GM12872 (cell line): ENCODE data around the gene ZNF750.

Source experiments
- TF ChIP-seq, protein P1 (sequence below): IDR thresholded peaks from 3 replicates; pipeline ENCODE4 v1.5.1; 2011; ENCODE audit warnings: low read depth, mild to moderate bottlenecking, low read length, moderate library complexity; ENCODE audit not compliant: insufficient read depth

The ZNF750 gene

DNA sequence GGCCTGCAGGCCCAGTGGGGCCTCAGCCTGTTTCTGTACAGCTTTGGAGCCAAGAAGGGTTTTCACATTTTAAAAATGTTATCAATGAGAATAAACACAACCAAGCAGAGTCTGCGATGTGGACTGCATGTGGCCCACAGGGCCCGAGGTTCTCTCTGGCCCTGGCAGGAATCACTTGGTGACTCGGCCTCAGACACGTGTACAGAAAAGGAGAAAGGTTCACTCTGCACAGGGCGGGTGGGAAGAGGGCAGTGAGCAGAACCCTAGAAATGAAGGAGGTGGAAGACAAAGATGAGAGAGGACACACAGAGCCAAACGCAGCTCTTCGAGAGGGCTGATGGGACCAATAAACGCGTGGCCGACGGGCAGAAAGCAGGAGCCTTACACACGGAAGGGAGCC, 11.6 kb upstream of the ZNF750 start:
- TF ChIP-seq, protein P1, sequence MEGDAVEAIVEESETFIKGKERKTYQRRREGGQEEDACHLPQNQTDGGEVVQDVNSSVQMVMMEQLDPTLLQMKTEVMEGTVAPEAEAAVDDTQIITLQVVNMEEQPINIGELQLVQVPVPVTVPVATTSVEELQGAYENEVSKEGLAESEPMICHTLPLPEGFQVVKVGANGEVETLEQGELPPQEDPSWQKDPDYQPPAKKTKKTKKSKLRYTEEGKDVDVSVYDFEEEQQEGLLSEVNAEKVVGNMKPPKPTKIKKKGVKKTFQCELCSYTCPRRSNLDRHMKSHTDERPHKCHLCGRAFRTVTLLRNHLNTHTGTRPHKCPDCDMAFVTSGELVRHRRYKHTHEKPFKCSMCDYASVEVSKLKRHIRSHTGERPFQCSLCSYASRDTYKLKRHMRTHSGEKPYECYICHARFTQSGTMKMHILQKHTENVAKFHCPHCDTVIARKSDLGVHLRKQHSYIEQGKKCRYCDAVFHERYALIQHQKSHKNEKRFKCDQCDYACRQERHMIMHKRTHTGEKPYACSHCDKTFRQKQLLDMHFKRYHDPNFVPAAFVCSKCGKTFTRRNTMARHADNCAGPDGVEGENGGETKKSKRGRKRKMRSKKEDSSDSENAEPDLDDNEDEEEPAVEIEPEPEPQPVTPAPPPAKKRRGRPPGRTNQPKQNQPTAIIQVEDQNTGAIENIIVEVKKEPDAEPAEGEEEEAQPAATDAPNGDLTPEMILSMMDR = no peak

DNA sequence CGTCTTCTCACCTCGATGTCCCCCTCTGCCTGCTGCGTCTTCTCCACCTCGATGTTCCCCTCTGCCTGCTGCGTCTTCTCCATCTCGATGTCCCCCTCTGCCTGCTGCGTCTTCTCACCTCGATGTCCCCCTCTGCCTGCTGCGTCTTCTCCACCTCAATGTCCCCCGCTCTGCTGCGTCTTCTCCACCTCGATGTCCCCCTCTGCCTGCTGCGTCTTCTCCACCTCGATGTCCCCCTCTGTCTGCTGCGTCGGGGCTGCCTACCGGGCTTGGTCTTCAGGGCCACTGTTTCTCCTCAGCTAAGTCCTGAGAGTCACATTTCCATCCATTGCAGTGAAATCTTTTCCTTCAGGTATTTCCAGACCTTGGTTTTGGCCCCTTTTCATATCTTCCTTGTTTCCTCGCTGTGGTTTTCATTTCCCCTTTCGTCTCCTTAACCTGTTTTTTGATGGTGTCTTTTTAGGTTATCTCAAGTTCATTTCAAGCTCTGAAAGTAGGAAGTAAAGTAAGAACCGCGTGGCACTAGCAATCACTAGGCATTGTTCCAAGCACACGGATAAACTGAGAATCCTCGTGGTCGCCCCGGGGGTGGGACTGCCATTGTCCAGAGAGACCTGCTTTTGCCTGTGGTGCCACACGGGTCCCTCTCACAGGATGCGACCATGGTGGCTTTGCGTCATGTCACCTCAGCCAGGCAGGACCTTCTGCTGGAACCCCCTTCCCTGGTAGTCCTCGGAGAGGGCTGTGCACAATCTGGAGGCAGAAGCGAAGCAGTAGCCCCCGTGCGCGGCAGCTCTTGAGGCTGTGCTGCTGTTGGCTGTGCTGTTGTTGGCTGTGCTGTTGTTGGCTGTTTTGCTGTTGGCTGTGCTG, 9.5 kb upstream of the ZNF750 start:
- TF ChIP-seq, protein P1 = no peak

DNA sequence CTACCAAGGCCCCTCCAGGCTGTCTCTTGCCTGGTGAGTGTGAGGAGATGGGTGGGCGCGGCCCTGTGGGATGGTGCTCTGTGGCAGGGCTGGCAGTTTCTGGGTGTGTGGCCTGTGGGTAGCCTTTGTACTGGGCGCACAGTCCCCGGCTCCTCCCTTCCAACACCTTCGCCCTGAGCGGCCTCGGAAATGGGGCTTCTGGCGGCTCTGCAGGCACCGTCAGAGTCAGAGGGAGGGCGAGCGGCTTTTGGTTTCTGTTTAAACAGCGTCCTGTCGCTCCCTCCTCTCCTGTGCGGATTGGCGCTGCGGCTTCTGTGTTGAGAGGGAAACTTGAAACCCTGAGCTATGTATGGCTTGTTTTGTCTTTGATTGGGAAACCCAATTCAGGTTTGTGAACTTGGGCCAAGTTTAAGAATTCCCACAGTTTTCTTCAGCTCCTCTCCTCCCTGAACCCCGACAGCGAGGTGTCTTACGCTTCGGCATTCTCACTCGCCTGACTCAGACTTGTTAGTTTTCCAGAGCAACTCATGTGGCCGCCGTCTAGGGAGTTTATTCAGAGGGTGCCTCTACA, 8.3 kb upstream of the ZNF750 start:
- TF ChIP-seq, protein P1 = no peak

DNA sequence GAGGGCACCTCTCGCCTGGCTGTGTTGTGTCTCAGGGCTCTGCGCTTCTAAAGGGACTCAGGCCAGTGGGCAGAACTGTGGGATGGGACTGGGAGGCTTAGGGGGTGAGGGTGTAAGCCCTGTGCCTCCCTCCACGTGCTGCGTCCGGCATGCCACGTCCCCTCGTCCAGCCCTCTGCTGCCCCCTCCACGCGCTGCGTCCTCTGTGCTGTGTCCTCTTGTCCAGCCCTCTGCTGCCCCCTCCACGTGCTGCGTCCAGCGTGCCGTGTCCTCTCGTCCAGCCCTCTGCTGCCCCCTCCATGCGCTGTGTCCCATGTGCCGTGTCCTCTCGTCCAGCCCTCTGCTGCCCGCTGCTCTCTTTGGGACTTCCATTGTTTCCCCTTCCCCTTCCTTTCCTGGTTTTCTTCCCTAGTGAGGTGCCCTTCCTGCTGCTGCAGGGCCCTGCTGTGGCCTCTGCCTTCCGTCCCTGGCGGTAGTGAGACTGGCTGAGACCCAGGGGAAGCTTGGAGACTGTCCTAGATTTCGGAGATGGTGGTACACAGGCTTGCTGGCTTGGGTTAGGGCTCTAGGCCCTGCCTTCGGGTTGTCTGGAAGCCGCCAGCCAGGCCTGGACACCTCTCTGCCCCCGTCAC, 6.4 kb upstream of the ZNF750 start:
- TF ChIP-seq, protein P1 = no peak

DNA sequence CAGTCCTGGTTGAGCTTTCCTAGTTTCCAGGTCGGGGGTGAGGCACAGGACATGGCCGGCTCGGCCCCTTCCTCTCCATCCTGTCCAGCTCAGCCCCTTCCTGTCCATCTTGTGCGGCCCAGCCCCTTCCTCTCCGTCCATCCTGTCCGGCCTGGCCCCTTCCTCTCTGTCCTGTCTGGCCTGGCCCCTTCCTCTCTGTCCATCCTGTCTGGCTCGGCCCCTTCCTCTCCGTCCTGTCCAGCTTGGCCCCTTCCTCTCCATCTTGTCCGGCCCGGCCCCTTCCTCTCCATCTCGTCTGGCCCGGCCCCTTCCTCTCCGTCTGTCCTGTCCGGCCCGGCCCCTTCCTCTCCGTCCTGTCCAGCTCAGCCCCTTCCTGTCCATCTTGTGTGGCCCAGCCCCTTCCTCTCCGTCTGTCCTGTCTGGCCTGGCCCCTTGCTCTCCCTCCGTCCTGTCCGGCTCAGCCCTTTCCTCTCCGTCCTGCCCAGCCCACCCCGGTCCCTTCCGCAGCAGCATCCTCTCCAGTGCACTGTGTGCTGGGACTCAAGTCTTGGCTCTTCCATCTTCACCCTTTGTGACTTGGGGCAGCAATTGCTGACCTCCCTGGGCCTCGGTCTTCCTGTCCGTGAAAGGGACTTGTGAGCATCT, 5.5 kb upstream of the ZNF750 start:
- TF ChIP-seq, protein P1 = no peak

DNA sequence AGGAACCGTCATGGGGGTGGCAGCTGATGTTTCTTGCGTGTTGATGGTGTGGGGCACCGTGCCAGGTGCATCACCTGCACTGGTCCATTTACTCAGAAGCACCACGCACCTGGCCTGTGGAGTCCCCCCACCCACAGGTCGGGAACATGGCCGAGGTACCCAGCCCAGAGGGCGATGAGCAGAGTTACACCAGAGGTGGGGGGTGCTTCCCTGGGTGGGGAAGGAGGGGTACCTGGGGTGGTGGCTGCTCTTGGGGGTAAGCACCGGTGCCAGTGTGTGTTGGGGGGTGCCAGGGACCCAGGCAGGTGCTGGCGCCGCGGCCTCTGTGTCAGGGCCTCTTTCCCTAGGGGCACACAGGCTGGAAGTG, 5.0 kb upstream of the ZNF750 start:
- TF ChIP-seq, protein P1 = no peak
